HG03378 (cell line): ENCODE data around the gene FCN2.

Experiments
- ATAC-seq: cut with Tn5 transposase; IDR thresholded peaks from one replicate; pipeline ENCODE4 v1.9.1; 2021; ENCODE audit warnings: mild to moderate bottlenecking, moderate library complexity; ENCODE audit not compliant: unreplicated experiment

Gene FCN2

DNA sequence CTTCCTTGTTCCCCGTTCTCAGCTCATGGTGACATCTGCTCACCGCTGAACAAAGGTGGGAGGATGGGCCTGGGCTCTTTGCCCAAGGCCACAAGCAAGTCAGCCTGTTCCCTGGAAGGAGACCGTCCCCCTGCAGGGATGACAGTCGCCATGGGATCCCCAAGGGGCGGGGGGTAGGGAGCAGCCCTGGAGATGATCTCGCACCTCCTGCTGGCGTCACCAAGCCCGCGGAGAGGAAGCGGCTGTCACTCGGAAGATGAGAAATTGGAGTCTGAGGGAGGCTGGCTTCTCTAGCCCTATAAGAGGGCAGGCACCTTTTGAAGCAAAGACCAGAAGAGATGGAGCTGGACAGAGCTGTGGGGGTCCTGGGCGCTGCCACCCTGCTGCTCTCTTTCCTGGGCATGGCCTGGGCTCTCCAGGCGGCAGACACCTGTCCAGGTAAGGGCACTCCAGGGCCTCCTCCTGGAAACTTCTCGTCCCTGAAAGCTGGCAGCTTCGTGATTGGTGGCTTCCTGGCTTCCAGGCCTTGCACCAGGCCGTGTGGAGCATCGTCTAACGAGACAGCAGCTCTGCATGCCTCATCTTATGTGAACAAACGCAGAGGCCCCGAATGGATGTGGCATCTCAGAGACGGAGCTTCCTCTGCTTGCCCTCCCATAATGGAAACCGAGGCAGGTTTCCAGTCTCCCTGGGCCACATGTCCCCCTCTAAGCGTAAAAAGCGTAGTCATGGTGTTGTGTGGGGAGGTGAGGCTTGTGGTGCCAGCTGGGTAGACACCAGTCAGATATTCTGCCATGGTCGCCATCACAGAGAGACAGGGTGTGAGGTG, at the start of gene FCN2:
Gene FCN2 (plus strand): TSS at position 327 of the 829 bp plus-strand sequence. CDS start 12 bp downstream, at position 339.
- ATAC-seq = no peak

- ATAC-seq = no peak
Measured at GRCh38 chr9:134830926-134831720, 49.5 kb upstream of the FCN2 start.

GRCh38 chr9:134832471-134832870, 48.1 kb upstream of the FCN2 start:
- ATAC-seq = no peak

- ATAC-seq = no peak
Measured at GRCh38 chr9:134833294-134833880, 47.2 kb upstream of the FCN2 start.

DNA sequence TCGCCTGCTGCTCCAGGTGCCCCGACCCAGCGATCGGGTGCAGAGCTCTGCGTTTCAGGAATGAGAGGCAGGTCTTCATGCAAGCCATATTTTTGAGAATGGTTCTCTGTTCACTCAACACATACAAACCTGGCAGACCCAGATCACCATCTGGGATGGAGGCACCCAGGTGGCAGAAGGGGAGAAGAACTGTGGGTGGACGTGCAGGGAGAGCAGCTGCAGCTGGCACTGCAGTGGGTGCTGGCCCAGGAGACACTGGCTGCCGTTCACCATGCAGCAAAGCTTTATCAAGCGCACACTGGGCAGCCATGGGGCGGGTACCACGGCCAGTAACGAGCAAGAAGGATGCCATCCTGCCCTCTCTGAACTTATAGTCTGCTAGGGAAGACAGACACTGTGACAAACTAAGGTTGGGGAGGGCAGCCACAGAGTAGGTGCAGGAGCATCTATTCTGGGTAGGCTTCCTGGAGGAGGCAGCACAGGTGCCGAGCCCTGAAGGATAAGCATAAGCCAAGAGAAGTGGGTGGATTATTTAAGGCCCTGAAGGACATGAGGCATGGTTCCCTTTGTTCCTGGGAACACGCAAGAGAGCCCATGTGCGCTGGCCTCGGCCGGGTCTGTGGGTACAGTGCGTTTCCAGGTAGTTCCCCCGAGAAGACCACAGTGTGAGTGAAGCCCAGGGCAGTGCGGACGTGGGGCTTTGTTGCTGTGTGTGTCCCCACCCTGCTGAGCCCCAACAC, 46.2 kb upstream of the FCN2 start:
- ATAC-seq = no peak

- no peak for ATAC-seq
Measured at GRCh38 chr9:134834957-134835419, 45.6 kb upstream of the FCN2 start.

DNA sequence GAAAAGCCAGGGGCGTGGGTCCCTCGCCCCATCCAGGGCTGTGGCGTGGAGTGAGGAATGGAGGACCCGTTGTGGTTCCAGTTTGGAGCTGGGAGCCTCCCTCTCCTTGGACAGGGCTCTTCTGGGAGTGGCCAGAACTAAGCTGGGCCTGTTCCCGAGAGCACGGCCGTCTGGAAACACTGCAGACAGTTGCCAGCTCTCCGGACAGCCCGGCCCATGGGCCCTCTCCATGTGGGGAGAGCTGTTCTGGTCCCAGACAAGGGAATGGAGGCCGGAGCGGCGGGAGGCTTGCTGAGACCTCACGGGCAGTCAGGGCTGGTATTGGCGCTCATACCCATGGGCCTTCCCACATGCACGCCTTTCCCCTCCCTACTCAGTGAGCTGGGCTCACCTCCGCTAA, 45.2 kb upstream of the FCN2 start:
- no peak for ATAC-seq

DNA sequence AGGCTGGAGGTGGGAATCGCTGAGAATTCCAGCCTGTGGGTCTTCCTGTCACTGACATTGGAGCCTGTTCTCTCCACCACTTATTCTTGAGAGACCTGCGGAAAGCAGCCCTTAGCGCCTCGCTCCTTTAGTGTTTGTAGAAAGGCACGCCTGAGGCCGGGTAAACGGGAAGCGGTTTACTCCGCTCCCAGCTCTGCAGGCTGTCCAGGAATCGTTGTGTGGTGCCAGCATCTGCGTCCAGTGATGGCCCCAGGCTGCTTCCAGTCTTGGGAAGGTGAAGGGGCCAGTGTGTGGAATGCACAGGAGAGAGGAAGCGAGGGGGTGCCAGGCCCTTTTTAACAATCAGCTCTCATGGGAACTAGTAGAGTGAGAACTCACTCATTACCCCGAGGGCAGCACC, 44.6 kb upstream of the FCN2 start:
- no peak for ATAC-seq

DNA sequence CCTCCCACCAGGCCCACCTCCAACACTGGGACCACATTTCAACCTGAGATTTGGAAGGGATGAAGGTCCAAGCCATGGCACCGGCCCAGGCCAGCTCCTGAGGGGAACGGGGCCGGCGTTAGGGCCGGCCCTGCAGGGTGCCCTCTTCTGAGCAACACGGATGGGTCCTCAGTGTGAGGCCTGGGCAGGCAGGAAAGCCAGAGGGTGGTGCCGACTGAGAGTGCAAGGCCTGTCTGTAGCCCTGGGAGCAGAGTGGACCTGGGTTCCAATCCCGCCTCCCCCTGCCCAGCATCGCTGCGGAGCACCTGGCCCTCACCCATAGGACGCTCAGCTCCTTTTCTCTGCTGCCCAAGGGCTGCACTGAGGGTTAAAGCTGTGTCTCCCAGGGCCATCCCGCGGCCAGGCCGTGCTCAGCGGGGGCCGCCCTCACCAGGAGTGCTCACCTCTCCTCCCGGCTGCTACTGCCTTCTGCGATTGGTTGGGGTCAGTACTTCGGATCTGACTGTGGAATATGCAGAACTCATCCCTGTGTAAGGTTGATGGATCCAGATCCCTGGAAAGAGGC, 44.1 kb upstream of the FCN2 start:
- no peak for ATAC-seq

DNA sequence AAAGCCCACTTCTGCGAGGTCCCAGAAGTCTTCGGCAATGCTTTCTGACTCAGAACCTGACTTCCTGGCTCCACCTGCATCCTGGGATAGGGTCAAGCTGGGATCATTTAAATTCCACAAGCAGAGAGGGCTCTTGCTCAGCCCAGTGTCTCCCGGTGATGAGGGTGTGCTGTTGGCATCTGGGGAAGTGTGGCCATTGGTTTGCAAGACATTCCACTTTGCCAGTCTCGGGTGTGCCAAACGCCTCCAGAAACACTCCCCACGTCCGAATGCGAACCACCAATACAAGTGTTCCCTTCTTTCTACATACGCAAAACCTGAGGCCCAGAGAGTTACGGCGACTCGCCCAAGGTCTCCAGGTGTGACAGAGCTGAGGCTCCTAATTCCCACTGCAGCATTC, 43.1 kb upstream of the FCN2 start:
- no peak for ATAC-seq

GRCh38 chr9:134838651-134839454, 41.8 kb upstream of the FCN2 start:
- ATAC-seq = no peak

- ATAC-seq = no peak
Measured at GRCh38 chr9:134839455-134840125, 41.0 kb upstream of the FCN2 start.

GRCh38 chr9:134840511-134840910, 40.1 kb upstream of the FCN2 start:
- no peak for ATAC-seq

DNA sequence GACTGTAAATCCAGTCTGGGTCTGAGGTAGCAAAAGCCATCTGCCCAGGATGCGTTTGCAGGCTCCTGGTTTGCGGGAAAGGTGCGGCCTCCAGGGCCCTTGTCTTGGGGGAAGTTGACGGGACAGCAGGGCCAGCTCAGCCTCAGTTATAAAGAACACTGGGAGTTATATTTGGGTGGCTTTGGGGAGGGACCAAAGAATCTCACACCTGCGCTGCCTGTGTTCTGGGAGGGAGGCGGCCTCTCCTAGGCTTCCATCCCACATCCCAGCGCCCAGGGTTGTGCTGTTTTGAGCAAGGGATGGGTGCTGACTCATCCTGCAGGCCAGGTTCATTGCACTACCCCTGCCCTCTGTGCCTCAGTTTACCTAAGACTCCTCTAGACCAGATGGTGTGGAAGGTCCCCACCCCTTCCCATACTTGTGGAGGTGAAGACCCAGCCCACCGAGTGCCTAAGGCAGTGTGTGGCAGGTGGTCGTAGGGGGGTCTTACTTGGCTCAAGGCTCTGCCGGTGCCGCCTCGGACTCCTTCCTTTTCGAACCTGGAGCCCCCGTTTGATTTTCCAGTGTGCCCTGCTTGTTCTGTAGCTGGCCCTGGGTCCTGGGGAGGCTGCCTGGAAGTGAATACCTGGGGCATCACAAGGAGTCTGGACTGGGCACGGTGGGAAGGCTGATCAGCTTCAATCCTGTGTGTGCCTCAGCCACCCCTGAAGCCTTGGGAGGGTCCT, 39.3 kb upstream of the FCN2 start:
- no peak for ATAC-seq

- ATAC-seq = no peak
Measured at GRCh38 chr9:134842321-134842720, 38.3 kb upstream of the FCN2 start.

DNA sequence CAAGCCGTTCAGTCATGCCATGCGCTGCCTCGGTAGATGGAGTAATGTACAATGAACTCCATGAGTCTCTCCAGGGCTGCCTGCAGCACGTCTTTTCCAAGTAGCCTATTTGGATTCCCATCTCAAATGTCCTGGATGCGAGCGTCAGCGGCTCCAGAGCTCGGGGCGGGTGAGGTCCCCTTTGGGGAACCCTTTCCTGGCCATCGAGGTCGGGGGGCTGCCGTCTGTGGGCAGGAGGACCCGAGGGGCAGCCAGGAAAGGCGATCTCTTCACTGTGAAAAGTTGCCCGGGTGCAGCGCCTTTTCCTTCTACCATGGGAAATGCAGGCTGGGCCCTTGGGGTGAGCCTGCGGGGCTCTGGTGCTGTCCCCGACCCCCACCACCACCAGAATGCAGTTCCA, 36.9 kb upstream of the FCN2 start:
- ATAC-seq = no peak

- no peak for ATAC-seq
Measured at GRCh38 chr9:134844821-134845220, 35.8 kb upstream of the FCN2 start.

DNA sequence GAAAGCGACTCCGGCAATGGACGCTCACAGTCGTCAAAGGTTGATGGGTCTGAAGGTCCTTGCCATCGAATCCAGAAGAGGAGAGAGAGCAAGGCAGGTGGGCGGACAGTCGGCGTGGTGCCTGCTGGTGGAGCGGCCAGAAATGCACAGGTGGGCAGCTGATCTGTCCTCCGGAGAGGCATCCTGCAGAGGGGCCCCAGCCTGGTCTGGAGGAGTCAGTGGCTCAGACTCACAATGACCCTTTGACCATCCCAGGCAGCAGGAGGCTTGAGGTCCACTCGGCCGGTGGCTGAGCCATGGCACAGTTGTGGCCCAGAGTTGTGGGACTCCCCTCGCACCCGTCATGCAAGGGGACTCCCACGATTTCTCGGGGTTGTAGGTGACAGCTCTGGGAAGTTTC, 34.4 kb upstream of the FCN2 start:
- ATAC-seq = no peak

DNA sequence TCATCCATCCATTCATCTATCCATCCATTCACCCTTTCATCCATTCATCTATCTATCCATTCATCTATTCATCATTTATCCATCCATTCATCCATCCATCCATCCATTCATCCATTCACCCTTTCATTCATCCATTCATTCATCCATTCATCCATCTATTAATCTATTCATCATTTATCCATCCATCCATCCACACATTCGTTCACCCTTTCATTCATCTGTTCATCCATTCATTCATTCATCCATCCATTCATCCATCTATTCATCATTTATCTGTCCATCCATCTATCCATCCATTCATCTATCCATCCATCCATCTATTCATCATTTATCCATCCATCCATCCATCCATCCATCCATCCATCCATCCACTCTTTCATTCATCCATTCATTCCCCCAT, 33.9 kb upstream of the FCN2 start:
- ATAC-seq = no peak
